A673 (cell line): Measurements from ENCODE around the gene MEGF6. TPM values are rescaled to one million over a fixed set of nuclear protein-coding genes. Genes with fewer than 3 reads are reported as not detected.

ENCODE experiments used
- BruUV-seq: library from RNA; stranded (reverse); fragments of 400-500 nt; replicated peaks from 2 replicates; lab custom pipeline; 2021; lab: Mats Ljungman, UMichigan
- CTCF ChIA-PET: fragments of 300-600 bp; sonication (Branson Sonifier 250); formaldehyde crosslinking; loops from one replicate; lab custom pipeline; 2022; ENCODE audit warnings: antibody characterized with exemption; lab: Charles Lee
- POLR2A ChIA-PET: fragments of 300-600 bp; sonication (Branson Sonifier 250); formaldehyde crosslinking; loops from one replicate; lab custom pipeline; 2022; ENCODE audit warnings: antibody characterized with exemption; ENCODE audit not compliant: low non-redundant PET; lab: Charles Lee
- DNase-seq: peaks from one replicate; pipeline ENCODE4 v3.0.0-alpha.2; 2015; ENCODE audit warnings: low spot score
- H3K27ac ChIP-seq: fragments of 200-600 bp; sonication (generic); 2 replicates; pipeline ENCODE4 v1.5.1; 2016; ENCODE audit warnings: mixed run types, low read depth, mild to moderate bottlenecking, mixed read lengths, antibody characterized with exemption, low read length; ENCODE audit not compliant: poor library complexity, severe bottlenecking
- H3K27me3 ChIP-seq: fragments of 200-600 bp; sonication (generic); replicated peaks from 2 replicates; pipeline ENCODE4 v1.6.1; 2017; ENCODE audit warnings: mixed run types, low read depth, mild to moderate bottlenecking, mixed read lengths, antibody characterized with exemption, low read length; ENCODE audit not compliant: insufficient read depth, poor library complexity
- H3K36me3 ChIP-seq: fragments of 200-600 bp; sonication (generic); 2 replicates; pipeline ENCODE4 v1.6.1; 2016; ENCODE audit warnings: mixed run types, mild to moderate bottlenecking, mixed read lengths, antibody characterized with exemption, low read length; ENCODE audit not compliant: insufficient read depth, poor library complexity, severe bottlenecking
- H3K4me1 ChIP-seq: fragments of 200-600 bp; sonication (generic); 2 replicates; pipeline ENCODE4 v1.6.1; 2017; ENCODE audit warnings: mixed run types, mild to moderate bottlenecking, mixed read lengths, antibody characterized with exemption, low read length; ENCODE audit not compliant: insufficient read depth, poor library complexity, severe bottlenecking
- H3K4me3 ChIP-seq: fragments of 200-600 bp; sonication (generic); 2 replicates; pipeline ENCODE4 v1.5.1; 2016; ENCODE audit warnings: low read depth, mixed run types, mild to moderate bottlenecking, mixed read lengths, low read length; ENCODE audit not compliant: poor library complexity, severe bottlenecking
- H3K9me3 ChIP-seq: fragments of 200-600 bp; sonication (generic); 2 replicates; pipeline ENCODE4 v1.6.1; 2016; ENCODE audit warnings: mixed run types, low read depth, mild to moderate bottlenecking, mixed read lengths, antibody characterized with exemption, low read length; ENCODE audit not compliant: poor library complexity, severe bottlenecking
- EZH2 ChIP-seq: fragments of 200-600 bp; sonication (generic); IDR thresholded peaks from 2 replicates; pipeline ENCODE4 v1.6.1; 2017; ENCODE audit warnings: borderline replicate concordance, low read depth, mild to moderate bottlenecking, mixed read lengths, antibody characterized with exemption, low read length; ENCODE audit not compliant: poor library complexity, severe bottlenecking
- intact Hi-C: fragments of 100-400 bp; cut with micrococcal nuclease; formaldehyde crosslinking; loops from one replicate; pipeline ENCODE4 v1.10.0; 2022; ENCODE audit not compliant: unreplicated experiment
- total RNA-seq: library from RNA; stranded (reverse); gene quantifications from 2 replicates; pipeline ENCODE4 v1.2.3, GENCODE V29; 2021
- TF ChIP-seq, protein P1 (sequence below): fragments of 300-800, 200-600 bp; sonication (generic); conservative IDR thresholded peaks from 2 replicates; pipeline ENCODE4 v1.5.1; 2017; ENCODE audit warnings: low read depth, mild to moderate bottlenecking, antibody characterized with exemption, low read length, moderate library complexity, mixed read lengths

Gene MEGF6
- total RNA-seq, 1 experiment from 2014 or later: 2.8 TPM

DNA sequence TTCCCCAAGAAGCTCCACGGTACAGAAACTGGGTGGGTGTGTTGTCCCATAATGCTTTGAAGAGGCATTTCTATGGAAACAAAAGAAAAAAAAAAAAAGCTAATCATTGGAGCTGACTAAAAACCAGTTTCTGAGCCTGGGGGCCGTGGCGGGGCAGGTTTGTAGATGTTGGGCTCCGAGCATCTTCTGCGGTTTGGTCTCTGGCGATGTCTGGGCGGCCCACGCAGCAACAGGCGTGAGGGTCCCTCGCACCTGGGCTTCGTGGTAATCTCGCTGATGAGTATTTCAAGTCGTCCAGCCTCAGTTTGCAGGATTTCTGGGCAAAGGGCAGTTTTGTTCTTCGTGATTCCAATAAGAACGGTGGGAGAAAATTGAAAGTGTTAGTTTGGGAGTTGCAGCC, 47.8 kb upstream of the MEGF6 start:
- BruUV-seq: no TSS peak
- H3K27ac ChIP-seq: peak overlapping the region; percentile 64
- intact Hi-C loops: no loop called here
- no peaks in the 10 kb centered on the region for H3K27me3 ChIP-seq
- H3K9me3 ChIP-seq: no peaks in the 10 kb centered on the region
- no peaks in the 10 kb centered on the region for H3K36me3 ChIP-seq
- no peak for DNase-seq
- no peak overlapping the region for H3K4me3 ChIP-seq
- CTCF ChIA-PET: no interaction called here
- H3K4me1 ChIP-seq: peaks cover 22% of the 10 kb centered on the region
- POLR2A ChIA-PET: no interaction called here
- TF ChIP-seq, protein P1, sequence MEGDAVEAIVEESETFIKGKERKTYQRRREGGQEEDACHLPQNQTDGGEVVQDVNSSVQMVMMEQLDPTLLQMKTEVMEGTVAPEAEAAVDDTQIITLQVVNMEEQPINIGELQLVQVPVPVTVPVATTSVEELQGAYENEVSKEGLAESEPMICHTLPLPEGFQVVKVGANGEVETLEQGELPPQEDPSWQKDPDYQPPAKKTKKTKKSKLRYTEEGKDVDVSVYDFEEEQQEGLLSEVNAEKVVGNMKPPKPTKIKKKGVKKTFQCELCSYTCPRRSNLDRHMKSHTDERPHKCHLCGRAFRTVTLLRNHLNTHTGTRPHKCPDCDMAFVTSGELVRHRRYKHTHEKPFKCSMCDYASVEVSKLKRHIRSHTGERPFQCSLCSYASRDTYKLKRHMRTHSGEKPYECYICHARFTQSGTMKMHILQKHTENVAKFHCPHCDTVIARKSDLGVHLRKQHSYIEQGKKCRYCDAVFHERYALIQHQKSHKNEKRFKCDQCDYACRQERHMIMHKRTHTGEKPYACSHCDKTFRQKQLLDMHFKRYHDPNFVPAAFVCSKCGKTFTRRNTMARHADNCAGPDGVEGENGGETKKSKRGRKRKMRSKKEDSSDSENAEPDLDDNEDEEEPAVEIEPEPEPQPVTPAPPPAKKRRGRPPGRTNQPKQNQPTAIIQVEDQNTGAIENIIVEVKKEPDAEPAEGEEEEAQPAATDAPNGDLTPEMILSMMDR: no peak

DNA sequence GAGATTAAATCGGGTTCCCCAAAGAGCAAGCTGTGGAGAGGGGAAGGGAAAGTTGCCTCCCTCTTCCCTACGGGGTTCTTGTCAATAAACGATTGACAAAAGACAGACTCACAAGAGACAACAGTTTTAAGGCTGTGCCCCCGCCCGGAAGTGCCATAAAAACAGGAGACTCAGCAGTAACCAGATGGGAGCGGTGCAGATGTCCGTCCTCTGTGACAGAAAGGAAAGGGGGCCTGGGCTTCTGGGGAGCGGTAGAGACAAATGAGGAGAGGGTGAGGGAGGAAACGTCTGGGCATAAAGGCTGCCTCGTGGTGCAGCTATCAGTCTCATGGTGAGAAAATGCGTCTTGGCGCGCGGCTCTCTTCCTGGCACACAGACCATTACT, 46.9 kb upstream of the MEGF6 start:
- peak overlapping the region; percentile 64 for H3K27ac ChIP-seq
- peaks cover 18% of the 10 kb centered on the region for H3K4me1 ChIP-seq
- H3K36me3 ChIP-seq: no peaks in the 10 kb centered on the region
- DNase-seq: peak; percentile 70
- H3K4me3 ChIP-seq: no peak overlapping the region
- ChIA-PET CTCF (no interaction called here), POLR2A (no interaction called here)
- BruUV-seq: no TSS peak
- intact Hi-C loops: no loop called here
- no peaks in the 10 kb centered on the region for H3K9me3 ChIP-seq
- TF ChIP-seq, protein P1: no peak
- no peak for TF ChIP-seq EZH2
- H3K27me3 ChIP-seq: no peaks in the 10 kb centered on the region

DNA sequence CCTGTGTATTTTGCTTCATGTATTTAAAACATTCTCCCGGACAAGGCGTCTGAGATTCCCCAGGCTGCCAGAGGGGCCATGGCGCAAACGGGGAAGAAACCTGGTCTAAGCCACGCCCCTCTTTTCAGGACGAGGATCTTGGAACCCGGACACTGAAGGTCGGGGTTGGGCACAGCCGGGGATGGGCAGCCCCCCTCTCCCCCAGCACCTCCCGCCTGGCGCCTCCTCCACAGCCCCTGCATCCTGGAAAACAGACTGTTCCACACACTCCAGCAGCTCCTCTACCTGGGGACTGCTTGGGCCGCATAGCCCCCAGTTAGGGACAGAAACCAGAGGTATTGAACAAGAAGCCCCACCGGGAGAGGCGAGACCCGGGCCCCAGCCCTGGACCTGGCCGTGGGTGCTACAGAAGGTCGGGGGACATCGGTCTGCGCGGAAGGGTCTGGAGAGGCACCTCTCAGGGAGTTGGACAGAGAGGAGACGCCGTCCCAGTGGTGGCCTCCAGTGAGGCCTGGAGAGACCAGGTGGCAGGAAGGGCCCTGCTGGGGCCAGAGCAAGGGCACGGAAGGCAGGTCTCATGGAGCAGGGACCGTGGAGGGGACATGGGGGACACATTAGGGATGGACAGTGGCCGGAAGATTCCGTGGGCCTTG, 46.4 kb upstream of the MEGF6 start:
- no peak for TF ChIP-seq EZH2
- TF ChIP-seq, protein P1: no peak
- no TSS peak for BruUV-seq
- Histone ChIP-seq H3K27me3 (peaks cover 2% of the 10 kb centered on the region), H3K27ac (peak overlapping the region; percentile 64), H3K9me3 (no peaks in the 10 kb centered on the region), H3K4me3 (no peak overlapping the region), H3K36me3 (no peaks in the 10 kb centered on the region), H3K4me1 (peaks cover 18% of the 10 kb centered on the region)
- ChIA-PET POLR2A (no interaction called here), CTCF (no interaction called here)
- no peak for DNase-seq
- intact Hi-C loops: no loop called here
